Stimulated activated CD4-positive, alpha-beta T cell treated with anti-CD3 and anti-CD28 coated beads, Interleukin-12 subunit alpha, Interleukin-12 subunit beta, amount 100 ng/mL, for 24 hours (primary cell): ENCODE results near the gene CYP26B1.

Experiments
- DNase-seq, 2 experiments: peaks; one replicate each; pipeline ENCODE4 v3.0.0-alpha.2; 2020; ENCODE audit warnings: low read depth in 2 of 2

The CYP26B1 gene

DNA sequence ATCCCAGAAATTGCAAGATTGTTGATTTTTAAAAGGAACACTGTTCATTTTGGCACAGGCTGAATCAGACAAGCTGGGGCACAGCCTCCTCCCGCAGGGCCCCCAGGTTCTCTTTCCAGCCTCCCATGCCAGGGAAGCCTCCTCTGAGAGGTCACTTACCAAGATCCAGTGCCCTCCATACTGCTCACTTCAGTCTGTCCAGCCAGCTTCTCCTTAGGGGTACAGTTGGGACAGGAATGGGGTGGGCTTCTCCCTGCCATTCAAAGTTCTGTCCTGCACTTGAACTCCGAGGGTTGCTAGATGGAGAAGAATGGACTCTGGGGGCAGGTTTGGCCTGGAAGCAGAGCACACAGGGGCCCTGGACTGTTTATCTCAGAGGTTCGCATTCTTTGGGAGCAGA is 7.5 kb upstream of the CYP26B1 start:
- DNase-seq = no peak

DNA sequence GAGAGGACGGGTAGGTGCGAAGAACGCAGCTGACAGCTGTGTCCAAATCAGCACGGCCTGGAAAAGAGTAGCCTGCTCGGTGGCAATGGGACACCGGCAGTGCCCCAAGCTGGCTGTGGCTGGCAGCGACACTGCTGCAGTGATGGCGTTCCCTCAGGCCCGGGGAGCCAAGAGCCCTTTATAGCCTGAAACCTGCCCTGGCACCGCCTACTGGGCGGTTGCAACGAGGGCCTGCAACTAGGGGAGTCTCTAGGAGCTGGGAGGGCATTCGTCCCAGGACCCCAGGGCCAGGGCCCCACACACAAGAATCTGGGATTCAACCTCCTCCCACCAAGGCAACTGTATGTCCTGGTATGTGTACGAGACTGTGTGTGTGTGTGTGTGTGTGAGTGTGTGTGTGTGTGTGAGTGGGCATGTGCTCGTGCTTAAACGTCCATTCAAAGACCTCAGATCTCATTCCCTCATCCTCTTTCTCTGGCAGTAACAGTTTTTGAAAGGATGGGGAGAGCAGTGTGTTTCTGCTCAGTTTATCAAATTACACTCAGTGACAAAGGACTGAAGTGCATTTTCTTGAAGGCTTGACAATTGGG is 6.8 kb upstream of the CYP26B1 start:
- no peak for DNase-seq

- DNase-seq = no peak
Measured at GRCh38 chr2:72153924-72154323, 6.3 kb upstream of the CYP26B1 start.

- no peak for DNase-seq
Measured at GRCh38 chr2:72153026-72153791, 5.5 kb upstream of the CYP26B1 start.

DNA sequence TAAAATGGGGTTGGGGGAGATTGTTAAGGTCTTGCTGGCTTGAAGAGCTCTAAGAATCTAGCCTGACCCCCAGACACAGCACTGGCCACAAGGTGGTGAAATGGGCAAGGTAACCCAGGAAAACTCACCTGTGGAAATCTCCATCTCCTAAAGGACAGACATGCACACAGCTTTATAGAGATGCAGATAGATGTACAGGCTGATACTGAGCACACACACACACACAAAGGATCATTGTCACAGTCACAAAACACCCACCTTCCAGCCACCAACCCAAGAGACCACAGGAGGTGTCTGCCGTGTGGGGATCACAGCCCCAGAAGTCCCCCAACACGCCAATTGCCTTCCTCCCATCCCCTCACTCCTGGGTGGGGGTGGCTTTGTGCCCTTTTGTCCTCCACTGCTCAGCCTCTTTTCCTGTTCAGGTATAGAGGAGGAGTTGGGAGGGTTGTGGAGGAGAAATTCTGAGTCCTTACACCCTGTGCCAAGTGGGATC is 3.2 kb upstream of the CYP26B1 start:
- no peak for DNase-seq

GRCh38 chr2:72150157-72150860 is 2.6 kb upstream of the CYP26B1 start:
- peak; percentile 43 to 66 for DNase-seq

DNA sequence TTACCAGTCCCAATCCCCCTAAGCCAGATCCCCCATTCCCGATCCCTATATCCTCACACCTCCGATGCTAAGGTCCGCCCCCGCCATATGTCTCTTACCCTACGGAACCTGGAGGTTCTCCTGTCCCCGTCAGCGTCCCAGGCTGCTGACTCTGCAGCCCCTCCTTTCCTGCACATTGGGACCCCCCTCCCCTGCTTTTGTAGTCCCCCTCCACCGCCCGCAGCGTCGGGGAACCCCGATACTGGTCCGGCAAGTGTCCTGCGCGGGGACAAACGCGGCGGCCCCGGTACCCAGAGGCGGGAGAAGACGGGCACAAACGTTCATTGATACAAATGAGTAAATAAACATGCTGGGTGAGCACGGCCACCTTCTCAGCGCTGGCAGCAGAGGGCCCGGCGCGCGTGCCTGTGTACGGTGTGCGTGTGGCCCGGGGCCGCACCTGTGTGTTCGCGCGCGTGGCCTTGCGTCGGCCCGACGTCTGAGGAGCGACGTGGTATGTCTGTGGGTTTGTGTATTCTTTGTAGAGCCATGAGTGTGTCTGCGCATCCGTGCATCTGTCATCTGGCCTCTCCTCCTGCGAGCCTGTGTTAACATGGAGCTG is 2.0 kb upstream of the CYP26B1 start:
- no peak for DNase-seq

GRCh38 chr2:72148837-72149555 is 1.3 kb upstream of the CYP26B1 start:
- no peak for DNase-seq

GRCh38 chr2:72148003-72148836 is 558 bp upstream of the CYP26B1 start:
- no peak for DNase-seq

DNA sequence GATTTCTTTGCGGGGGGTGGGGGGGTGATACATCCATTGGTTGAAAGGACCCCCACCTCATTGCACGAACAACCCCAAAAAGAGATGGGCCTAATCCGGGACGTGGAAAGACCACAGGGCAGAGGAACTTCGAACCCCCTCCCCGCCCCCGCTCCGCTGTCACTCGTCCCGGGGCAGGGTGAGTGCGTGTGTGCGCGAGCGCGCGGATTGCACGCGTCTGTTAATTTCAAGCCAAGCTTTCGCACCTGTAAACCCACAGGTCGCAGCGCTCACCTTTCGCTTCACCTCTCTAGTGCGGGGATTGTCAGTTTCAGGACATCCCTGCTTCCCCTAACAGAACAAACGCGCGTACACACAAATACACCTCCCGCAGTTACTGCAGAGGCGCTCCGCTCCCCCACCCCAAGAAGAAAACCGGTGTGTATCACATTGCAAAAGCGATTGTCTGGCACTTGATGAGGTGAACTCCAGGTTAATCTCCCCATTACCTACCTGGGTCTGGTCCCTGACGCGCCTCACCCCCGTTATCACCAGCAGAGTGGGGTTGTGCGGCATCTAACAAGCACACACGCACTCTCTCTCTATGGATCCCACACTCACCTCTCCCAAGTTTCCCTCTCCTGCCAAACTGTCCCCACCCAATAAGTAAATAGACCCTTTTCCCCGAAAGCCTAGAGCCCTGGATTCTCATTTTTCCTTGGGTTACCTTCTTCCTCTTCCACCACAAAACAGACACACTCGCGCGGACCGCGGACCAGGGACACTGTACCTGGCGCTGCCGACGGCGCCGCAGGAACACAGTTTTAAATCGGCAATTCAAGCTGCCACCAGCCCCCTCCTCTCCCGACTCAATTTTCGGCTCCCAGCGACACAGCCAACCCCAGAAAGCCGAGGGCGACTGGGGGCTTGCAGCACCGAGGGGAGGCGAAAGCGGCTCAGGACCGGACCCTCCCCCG is 1.0 kb downstream of the CYP26B1 start:
- no peak for DNase-seq

GRCh38 chr2:72145658-72146329 is 1.9 kb downstream of the CYP26B1 start:
- no peak for DNase-seq

GRCh38 chr2:72145289-72145657 is 2.4 kb downstream of the CYP26B1 start:
- no peak for DNase-seq

DNA sequence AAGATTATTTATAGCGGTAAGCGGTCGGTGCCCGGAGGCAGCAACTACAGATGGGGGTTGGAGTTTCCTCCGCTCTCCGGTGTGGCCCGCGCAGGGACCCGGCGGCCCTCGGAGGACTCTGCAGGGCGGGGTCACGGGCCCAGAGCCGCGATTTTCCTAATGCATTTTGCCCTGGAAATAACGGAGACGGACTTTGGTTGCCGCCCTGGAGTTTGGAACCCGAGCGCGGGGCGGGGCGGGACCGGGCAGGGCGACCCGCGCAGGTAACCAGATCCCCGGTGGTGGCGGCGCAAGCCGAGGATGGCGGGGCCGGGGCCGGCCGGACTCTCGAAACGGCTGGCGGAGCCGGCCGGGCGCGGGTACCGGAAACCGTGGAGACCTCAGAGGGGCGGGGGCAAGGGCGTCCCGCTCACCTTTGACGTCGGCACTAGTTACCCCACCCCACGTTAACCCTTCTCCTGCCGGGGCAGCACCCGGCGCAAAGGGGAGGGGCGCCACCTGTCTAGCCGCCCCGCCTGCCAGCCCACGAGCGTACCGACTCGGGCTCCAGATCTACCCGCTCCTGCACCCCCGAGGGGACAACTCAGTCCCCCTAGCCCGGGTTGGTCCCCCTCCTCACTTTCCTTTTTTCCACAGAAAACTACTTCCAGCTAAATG is 2.9 kb downstream of the CYP26B1 start:
- no peak for DNase-seq

DNA sequence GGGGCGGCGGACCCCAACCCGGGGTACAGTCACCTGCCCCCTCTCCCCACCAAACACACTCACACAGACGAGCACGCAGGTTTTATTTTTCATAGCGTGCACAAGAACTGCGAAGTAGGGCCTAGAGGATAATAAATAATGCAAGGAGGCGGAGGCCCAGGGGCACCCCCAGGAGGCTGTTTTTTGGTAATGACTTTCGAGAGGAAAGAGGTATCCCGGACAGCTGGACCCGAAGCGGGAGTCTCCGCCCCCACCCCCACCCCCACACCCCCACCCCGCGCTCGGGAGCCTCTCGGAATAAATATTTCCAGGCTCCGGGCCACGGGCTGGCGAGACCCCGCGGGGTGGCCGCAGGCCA is 3.4 kb downstream of the CYP26B1 start:
- no peak for DNase-seq

DNA sequence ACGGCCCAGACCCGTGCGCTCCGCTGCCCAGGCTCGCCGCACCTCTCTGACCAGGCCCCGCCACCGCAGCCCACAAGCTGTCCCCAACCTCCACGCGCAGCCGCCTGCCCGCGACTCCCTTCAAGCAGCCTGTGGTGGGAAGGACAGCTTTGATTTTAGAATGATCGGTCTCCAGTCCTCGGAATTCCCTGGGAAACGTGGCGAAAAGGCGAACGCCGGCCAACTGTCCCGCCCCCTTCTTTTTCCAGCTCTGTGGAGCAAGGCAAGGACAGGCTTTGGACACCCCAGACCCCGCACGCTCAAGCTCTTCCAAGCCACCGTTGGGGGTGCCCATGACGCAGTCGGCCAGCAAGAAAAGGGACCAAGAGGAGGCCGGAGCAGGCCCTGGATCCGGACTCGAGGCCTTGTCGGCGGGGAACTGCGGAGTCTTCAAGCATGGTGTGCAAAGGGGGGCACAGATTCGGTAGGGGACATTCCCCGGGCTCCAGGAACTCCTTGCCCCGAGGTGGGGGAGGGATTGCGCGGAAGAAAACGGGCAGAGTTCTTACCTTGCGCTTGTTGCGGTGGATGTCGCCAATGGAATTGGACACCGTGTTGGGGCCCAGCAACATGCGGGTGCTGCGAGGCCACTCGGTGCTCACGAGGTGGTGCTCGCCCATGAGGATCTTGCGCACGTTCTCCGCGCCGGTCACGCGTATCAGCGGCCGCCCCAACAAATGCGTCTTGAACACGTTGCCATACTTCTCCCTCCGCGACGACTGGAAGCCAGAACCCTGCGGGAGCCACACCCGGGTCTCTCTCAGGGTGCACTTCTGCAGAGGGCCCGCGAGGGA is 4.0 kb downstream of the CYP26B1 start:
- no peak for DNase-seq

DNA sequence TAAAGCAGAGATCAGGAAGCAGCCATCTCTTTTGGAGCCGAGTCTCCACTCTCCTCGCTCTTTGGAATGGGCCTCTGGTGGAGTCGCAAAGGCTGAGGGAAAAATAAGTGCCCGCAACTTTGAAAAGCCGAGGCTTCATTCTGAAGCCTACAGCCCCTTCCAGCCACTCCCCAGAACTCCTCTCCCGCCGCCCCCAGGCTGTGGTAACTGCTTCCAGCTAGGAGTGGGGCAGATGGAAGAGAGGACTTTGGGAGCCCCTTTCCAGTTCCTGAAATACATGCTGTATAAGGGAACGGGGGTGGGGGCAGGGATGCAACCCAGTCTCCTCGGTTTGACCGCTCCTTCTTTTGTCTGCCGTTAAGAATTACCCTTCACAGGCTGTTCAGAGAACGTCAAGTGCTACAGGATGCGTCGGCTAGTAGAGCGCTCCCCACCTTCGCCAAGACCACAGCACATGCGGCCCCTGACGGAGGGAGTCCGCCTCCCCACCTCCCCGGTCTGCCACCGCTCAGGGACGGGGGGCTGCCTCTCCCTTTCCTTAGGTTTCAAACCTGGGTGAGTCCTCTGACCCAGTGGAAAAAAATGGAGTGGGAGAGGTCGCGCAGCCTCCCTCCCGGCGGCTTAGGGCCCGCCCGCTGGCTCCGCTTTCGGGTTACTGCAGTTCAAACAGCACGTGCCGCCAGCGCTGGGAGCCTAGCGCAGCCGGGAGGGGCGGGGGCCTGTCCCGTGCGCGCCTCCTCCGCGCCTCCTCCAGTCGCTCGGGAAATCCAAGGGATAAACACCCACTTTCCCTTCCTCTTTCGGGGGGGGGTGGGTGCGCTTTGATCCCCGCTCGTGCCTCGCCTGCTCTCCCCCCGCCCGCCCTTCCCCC is 4.9 kb downstream of the CYP26B1 start:
- DNase-seq = no peak
